NCI-H1092 (cell line): Measurements from ENCODE around the gene NT5C1B.

Source experiments
- DNase-seq: peaks from one replicate; lab custom pipeline; 2025; lab: John Stamatoyannopoulos, UW

Gene NT5C1B

GRCh38 chr2:18551169-18551568, 38.2 kb downstream of the NT5C1B start:
- no peak for DNase-seq

DNA sequence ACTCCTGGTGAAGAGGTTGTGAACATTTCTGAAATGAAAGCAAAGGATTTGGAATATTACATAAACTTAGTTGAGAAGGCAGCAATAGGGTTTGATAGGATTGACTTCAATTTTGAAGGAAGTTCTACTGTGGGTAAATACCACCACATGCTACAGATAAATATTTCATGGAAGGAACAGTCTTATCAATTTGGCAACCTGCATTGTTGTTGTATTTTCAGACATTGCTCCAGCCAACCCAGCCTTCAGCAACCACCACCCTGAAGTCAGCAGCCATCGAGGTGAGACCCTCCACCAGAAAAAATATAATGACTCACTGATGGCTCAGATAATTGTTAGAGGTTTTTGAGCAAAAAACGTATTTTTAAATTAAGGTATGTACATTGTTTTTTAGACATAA, 38.9 kb downstream of the NT5C1B start:
- DNase-seq: no peak

GRCh38 chr2:18549083-18549482, 40.3 kb downstream of the NT5C1B start:
- no peak for DNase-seq

GRCh38 chr2:18548621-18549020, 40.7 kb downstream of the NT5C1B start:
- no peak for DNase-seq

DNA sequence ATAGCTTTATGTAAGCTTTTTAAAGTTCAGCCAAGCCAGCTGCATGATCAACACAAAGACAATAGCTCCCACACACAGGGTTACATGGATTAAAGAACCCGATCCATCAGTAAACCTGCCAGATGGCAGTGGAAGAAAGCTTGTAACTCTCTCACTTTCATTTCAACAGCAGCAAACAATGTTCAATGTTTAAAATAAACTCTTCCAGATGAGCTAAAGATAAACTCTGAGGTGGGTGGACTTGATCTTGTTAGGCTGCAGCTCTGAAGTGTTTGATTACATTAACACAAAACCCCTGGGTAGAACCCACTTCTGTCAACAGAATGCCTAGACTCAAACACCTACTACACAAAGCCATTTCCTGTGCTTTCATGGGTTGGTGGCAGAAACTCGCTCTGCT, 42.8 kb downstream of the NT5C1B start:
- peak; percentile 11 for DNase-seq

- DNase-seq: no peak
Observed at GRCh38 chr2:18545384-18545783, 44.0 kb downstream of the NT5C1B start.

- no peak for DNase-seq
Observed at GRCh38 chr2:18544171-18544570, 45.2 kb downstream of the NT5C1B start.

DNA sequence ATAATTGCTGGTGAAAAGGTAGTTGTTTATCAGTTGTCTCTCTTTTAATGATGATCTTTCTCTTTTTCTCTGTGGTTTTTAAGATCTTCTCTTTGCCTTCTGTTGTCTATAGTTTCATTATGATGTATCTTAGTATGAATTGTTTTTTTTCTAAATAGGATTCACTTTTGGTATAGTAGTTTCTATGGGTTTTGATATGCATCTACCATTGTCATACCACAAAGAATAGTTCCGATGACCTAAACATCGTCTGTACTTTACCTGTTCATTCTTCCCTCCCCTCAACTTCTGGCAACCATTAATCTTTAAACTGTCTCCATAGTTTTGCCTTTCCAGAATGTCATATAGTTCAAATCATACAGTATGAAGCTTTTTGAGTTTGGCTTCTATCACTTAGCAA, 48.5 kb downstream of the NT5C1B start:
- DNase-seq: no peak

- no peak for DNase-seq
Observed at GRCh38 chr2:18536697-18537096, 52.7 kb downstream of the NT5C1B start.

DNA sequence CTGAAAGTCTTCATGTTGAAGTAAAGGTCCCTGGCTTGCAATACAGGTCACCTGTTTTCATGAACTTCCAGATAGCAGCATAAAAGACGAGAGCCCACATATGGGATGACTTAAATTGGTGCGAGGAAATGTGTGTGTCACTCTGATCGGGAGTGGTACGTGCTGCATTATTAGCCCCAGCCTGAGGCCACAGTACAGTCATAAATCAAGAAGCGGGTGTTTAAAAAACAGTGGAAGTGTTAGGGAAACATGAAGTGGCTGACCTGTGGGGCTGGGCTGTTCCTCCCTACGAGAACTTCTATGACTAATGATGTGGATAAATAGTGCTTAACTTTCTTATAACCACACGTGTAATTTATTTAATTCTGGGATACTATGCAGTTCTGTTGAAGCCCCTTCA, 53.3 kb downstream of the NT5C1B start:
- DNase-seq: no peak

DNA sequence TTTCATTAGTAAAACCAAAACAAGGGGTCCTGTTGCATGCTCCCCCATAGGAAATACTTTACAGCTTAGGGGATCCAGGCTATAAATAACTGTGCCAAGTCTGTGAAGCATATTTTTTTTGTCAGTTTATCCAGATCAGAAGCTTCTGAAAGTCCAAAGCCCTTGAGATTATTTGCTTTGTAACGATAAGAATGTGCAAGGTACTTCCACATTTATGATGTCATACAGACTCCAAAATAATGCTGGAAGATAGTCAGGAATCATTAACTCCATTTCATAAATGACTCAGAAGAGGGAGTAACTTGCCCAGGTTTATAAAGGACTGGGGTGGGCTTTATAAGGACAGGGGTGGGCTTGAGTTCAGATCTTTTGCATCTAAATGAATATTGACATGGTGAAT, 58.2 kb downstream of the NT5C1B start:
- no peak for DNase-seq

DNA sequence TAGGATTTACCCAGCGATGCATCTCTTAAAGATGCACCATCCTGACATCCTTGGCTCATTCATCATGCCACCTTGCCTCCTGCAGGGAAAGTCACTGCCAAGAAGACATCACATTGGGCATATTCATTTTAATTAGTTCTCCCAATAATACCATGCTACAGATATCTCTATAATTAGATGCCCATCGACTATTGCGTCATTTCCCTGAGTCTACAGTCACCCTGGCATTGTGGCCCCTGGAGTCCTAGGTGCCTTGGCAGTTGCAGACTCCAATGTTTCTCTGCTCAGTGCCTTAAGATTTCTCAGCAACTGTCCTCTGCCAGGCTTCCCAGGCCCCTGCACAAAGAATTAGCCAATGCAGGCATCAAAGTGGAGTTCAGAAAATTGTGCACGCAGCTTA, 61.5 kb downstream of the NT5C1B start:
- DNase-seq: no peak

- no peak for DNase-seq
Observed at GRCh38 chr2:18527326-18527725, 62.0 kb downstream of the NT5C1B start.

- DNase-seq: no peak
Observed at GRCh38 chr2:18526429-18526828, 62.9 kb downstream of the NT5C1B start.

DNA sequence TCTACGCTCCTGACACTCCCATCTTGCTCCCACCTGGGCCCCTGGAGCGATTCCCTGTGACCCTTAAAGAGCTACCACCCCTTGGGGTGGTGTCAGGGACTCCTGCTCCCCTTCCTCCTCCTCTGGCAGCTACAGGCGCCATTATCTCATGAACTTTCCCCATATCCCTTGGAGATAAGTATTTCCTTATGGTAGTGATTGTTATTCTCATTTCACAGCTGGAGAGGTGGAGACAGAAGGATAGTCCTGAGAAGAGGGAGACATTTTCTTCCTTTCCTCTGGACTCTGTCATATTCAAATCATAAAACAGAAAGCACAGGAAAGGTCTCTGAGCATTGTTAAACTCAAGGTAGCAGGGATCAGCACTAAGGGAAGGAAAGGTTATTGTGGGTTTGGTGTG, 63.5 kb downstream of the NT5C1B start:
- DNase-seq: no peak

DNA sequence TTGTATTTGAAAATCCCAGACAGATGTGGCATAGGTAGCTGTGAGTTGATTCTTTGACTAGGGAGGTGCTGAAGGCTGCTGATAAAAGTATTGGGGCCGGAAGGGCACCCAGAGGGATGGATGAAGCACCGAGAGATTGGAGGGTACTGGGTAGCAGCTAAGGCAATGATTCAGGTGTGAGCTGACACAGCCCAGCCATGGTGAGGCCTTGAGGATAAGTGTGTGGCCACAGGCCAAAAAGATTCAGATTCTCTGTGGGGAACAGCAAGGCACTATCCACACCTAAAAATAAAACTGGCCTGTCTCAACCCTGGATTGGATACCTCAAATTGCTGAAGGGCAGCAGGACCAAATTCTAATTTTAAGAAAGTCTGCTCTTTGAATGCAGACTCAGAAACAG, 64.1 kb downstream of the NT5C1B start:
- DNase-seq: no peak

- DNase-seq: no peak
Observed at GRCh38 chr2:18522484-18523146, 66.8 kb downstream of the NT5C1B start.

GRCh38 chr2:18520451-18521425, 68.6 kb downstream of the NT5C1B start:
- DNase-seq: peak; percentile 19

GRCh38 chr2:18519914-18520450, 69.4 kb downstream of the NT5C1B start:
- no peak for DNase-seq

DNA sequence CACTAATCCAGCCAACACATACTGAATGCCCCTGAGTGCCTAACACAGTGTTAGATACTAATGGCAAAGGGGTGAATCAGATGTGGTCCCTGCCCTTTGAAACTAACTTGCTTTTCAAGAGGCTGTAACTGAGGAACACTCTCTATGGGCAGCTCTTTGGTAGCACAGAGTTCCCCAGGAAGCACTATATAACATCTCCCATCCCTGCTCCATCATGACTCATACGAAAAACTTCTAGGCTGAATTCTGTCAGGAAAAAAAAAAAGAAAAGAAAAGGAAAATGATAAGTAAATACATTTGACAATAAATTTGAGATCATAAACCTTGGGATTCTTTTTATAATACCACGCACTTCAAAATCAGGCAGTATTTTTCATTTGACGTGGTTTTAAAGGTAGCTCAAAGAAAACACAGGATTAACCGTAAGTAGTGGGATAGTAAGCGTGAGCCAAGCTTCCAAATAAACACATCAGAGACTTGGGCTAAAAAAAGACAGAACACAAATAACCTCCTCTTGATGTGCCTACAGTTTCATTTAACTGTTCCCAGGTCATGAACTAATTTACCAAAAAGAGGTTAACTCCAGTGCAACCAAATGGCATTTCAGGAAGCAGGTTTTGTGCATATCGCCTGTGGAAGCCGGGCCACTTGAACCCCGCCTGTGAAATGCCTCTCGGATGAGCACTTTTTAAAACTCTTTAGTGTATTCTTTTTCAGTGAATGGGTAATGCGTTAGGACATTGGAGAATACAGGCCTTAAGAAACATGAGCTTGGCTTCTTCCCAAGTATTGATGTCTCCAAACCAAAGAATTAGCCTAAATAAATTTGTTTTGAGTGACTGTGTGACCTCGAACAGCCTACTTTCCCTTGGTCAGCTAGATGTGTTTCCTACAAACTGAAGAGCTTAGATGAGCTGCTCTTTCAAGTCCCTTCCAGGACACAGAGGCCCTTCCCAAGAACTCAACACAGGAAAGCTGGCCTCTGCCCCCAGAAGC, 71.0 kb downstream of the NT5C1B start:
- no peak for DNase-seq

- DNase-seq: no peak
Observed at GRCh38 chr2:18517386-18517785, 72.0 kb downstream of the NT5C1B start.

DNA sequence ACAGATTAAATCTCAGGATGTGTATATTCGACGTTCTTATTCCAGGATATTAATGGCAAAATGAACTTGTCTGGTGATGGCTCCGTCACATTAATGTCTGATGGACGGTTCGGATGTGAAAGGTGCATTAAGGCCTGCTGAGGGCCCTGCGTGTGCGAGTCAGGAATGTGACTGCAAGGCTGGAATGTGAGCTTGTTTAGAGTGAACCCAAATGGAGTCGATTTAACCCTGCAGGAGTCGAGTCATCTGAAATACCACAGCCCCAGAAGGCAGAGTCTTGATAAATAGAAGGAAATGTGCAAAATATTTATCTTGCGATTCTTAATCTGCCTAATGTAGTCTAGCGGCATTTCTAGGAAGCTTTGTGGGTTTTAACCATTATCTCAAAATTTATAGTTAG, 73.3 kb downstream of the NT5C1B start:
- no peak for DNase-seq
